Adipocyte (in vitro differentiated cells): Measurements from ENCODE around the gene LYSMD4.

Experiments
- DNase-seq: peaks from one replicate; pipeline ENCODE4 v3.0.0-alpha.2; 2015; ENCODE audit warnings: low read depth
- H3K27me3 ChIP-seq: replicated peaks from 2 replicates; pipeline ENCODE4 v1.7.0; 2013; ENCODE audit warnings: mild to moderate bottlenecking, low read length, moderate library complexity; ENCODE audit not compliant: control insufficient read depth, insufficient read depth
- H3K36me3 ChIP-seq: 2 replicates; pipeline ENCODE4 v1.7.0; 2013; ENCODE audit warnings: low read length, mild to moderate bottlenecking, moderate library complexity; ENCODE audit not compliant: control insufficient read depth, insufficient read depth, severe bottlenecking
- H3K4me1 ChIP-seq: 2 replicates; pipeline ENCODE4 v1.7.0; 2013; ENCODE audit warnings: mild to moderate bottlenecking, low read length, moderate library complexity; ENCODE audit not compliant: control insufficient read depth, insufficient read depth
- H3K4me3 ChIP-seq: 2 replicates; pipeline ENCODE4 v1.7.0; 2013; ENCODE audit warnings: mild to moderate bottlenecking, low read length, moderate library complexity
- H3K9ac ChIP-seq: 2 replicates; pipeline ENCODE4 v1.7.0; 2013; ENCODE audit warnings: mild to moderate bottlenecking, low read length, moderate library complexity
- H3K9me3 ChIP-seq: 2 replicates; pipeline ENCODE4 v1.7.0; 2013; ENCODE audit warnings: mild to moderate bottlenecking, low read length, moderate library complexity; ENCODE audit not compliant: control insufficient read depth

The LYSMD4 gene

DNA sequence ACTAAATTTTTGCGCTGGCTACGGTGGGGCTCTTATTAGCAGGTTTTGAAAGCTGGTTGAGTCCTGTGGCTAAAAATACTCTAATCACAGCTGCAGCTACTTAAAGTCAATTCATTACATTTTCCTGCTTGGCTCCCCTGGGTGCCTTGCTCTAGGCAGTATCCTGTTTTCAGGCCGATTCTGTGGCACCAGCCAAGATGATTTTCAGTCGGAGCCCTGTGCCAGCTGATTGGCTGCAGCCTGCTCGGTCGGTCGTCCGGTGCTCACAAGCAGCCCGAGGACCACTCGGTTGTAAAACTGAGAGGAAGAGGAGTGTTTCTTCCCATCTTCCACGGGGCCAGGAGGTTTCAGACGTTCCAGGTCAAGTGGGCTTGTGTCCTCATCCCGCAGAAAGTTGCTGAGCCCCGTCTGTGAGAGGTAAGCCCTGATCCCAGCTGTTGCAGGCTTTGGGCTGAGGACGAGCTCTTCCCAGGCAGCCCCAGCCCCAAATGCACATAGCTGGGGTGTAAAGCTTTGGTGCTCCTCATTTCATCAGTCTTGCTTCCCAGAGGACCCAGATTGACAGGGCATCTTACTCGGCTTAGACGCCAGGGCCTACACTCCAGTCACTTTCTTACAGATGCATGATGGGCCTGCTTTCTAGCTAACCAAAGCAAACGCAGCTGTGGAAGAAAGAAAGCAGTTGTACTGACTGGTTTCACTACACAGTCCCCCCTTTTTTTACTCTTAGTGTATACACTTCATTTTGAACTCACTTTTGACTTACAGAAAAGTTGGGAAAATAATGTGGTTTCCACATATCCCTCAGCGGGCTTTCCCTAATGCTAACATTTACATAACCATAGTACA, 15.9 kb downstream of the LYSMD4 start:
- H3K36me3 ChIP-seq = peaks cover 28% of the 10 kb centered on the region

GRCh38 chr15:99716540-99717095, 16.6 kb downstream of the LYSMD4 start:
- H3K27me3 ChIP-seq = no peaks in the 10 kb centered on the region
- H3K9me3 ChIP-seq = no peaks in the 10 kb centered on the region
- H3K36me3 ChIP-seq = peaks cover 35% of the 10 kb centered on the region
- H3K4me3 ChIP-seq = peak overlapping the region; percentile 55
- no peak for DNase-seq
- peaks cover 15% of the 10 kb centered on the region for H3K4me1 ChIP-seq
- peak overlapping the region; percentile 62 for H3K9ac ChIP-seq

More for the DNA sequence above, 15.9 kb downstream of the LYSMD4 start:
- peak overlapping the region; percentile 55 for H3K4me3 ChIP-seq
- no peaks in the 10 kb centered on the region for H3K27me3 ChIP-seq
- DNase-seq = no peak
- peak overlapping the region; percentile 62 for H3K9ac ChIP-seq
- no peaks in the 10 kb centered on the region for H3K9me3 ChIP-seq
- H3K4me1 ChIP-seq = peaks cover 15% of the 10 kb centered on the region

- Histone ChIP-seq H3K27me3 (no peaks in the 10 kb centered on the region), H3K9ac (no peak overlapping the region), H3K4me3 (no peak overlapping the region), H3K36me3 (peaks cover 48% of the 10 kb centered on the region), H3K9me3 (no peaks in the 10 kb centered on the region), H3K4me1 (peaks cover 32% of the 10 kb centered on the region)
- DNase-seq = no peak
These were observed 20.8 kb downstream of the LYSMD4 start for GRCh38 chr15:99712415-99712814.

DNA sequence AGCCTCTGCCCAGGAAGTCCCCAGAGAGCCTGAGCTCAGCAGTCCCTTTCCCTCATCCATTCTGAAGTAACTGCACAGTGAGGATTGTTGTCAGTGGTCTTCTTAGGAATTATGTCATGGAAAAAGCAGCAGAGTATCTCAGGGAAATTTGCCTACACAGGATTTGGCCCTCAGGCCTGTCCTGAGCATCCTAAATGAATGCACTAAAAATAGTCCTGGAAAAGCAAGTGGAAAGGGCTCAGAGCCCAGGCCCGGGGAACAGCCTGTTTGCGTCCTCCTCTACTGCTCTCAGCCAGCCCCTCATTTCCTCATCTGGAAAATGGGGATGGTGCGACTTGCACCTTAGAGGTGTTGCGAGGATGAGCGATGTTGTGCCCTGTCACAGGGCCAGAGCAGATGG, 21.6 kb downstream of the LYSMD4 start:
- H3K36me3 ChIP-seq = peaks cover 48% of the 10 kb centered on the region
- no peak for DNase-seq
- no peak overlapping the region for H3K9ac ChIP-seq
- no peak overlapping the region for H3K4me3 ChIP-seq
- H3K4me1 ChIP-seq = peaks cover 32% of the 10 kb centered on the region
- H3K9me3 ChIP-seq = no peaks in the 10 kb centered on the region
- H3K27me3 ChIP-seq = no peaks in the 10 kb centered on the region

DNA sequence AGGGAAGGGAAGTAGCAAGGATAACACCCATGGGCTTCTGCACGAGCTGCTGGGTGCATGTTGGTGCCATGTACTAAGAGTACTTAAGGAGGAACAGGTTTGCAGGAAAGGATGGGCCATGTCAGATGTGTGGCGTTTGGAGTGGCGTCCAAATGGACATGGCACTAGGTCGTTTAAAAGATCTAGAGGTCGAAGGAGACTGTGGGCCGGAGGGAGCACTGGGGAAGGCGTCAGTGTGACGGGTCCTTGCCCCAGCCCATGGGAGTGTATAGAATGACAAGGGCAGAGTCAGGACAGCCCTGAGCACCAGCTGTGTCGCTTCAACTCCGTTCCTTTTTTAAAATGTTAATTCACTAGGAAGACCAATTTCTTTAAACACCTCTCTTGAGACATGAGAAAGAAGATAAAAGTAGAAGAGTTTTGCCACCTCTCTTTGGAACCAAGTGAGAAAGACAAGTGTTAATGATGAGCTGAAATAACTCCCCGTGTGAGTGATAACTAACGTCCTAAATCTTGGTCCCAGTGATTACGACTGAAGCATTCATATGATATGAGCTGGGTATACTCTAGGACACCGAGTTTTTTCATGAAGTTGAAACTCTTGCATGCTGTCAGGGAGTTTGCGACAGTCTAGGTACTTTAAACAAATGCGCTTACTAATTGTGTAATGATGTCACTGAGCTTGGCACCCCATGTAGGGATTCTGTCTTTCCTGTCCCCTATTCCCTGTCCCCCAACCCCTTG, 23.8 kb downstream of the LYSMD4 start:
- Histone ChIP-seq H3K4me1 (peaks cover 31% of the 10 kb centered on the region), H3K27me3 (no peaks in the 10 kb centered on the region), H3K36me3 (peaks cover 39% of the 10 kb centered on the region), H3K9ac (no peak overlapping the region), H3K9me3 (no peaks in the 10 kb centered on the region), H3K4me3 (peak overlapping the region; percentile 58)
- DNase-seq = no peak

GRCh38 chr15:99708563-99708962, 24.7 kb downstream of the LYSMD4 start:
- Histone ChIP-seq H3K9me3 (no peaks in the 10 kb centered on the region), H3K36me3 (peaks cover 31% of the 10 kb centered on the region), H3K4me3 (peak overlapping the region; percentile 58), H3K27me3 (no peaks in the 10 kb centered on the region), H3K4me1 (peaks cover 38% of the 10 kb centered on the region), H3K9ac (peak overlapping the region; percentile 44)
- DNase-seq = peak; percentile 89

DNA sequence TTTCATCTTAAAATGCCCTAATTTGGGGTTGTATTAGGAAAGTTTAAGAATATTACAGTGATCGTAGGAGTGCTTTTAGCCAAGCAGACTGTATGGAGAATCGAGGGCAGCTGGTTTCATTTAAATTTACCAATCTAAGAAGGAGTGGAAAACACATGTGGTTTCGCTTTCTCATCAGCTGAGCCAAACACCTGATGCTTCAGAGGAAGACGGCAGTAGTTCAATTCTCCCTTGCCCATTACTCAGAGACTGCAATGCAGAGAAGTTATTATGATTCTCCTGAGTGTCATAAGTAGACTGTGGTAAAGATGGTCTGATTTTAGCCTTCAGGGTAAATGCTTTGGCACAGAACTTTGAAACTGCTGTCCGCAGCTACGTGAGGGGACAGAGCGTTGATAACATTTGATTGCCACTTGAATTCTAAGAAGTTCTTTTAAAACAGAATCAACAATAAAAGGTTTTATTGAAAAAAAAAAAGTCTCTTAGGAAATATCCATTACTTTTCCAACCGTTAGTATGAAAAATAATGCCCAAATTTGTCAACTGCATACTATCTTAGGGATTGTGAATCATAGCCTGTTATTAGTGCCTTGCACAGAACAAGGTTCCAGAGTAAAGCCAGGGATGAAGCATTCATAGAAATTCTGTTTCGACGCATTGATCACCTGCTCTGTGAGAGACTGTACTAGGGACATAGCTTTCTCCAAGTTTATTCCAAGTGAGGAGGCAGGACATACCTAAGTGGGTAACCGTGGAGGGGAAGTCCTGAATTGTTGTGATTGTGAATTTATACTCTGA, 25.6 kb downstream of the LYSMD4 start:
- H3K9me3 ChIP-seq = no peaks in the 10 kb centered on the region
- H3K4me1 ChIP-seq = peaks cover 47% of the 10 kb centered on the region
- peak overlapping the region; percentile 58 for H3K4me3 ChIP-seq
- peak overlapping the region; percentile 44 for H3K9ac ChIP-seq
- DNase-seq = peak; percentile 72
- H3K27me3 ChIP-seq = no peaks in the 10 kb centered on the region
- peaks cover 23% of the 10 kb centered on the region for H3K36me3 ChIP-seq

GRCh38 chr15:99706557-99707303, 26.5 kb downstream of the LYSMD4 start:
- Histone ChIP-seq H3K9ac (peak overlapping the region; percentile 44), H3K27me3 (no peaks in the 10 kb centered on the region), H3K4me1 (peaks cover 48% of the 10 kb centered on the region), H3K4me3 (peak overlapping the region; percentile 58), H3K9me3 (no peaks in the 10 kb centered on the region), H3K36me3 (peaks cover 14% of the 10 kb centered on the region)
- DNase-seq = peak; percentile 9

GRCh38 chr15:99704444-99704838, 28.8 kb downstream of the LYSMD4 start:
- H3K4me1 ChIP-seq = peaks cover 48% of the 10 kb centered on the region
- H3K27me3 ChIP-seq = no peaks in the 10 kb centered on the region
- H3K36me3 ChIP-seq = no peaks in the 10 kb centered on the region
- peak; percentile 97 for DNase-seq
- H3K9me3 ChIP-seq = no peaks in the 10 kb centered on the region
- H3K4me3 ChIP-seq = no peak overlapping the region
- H3K9ac ChIP-seq = no peak overlapping the region

DNA sequence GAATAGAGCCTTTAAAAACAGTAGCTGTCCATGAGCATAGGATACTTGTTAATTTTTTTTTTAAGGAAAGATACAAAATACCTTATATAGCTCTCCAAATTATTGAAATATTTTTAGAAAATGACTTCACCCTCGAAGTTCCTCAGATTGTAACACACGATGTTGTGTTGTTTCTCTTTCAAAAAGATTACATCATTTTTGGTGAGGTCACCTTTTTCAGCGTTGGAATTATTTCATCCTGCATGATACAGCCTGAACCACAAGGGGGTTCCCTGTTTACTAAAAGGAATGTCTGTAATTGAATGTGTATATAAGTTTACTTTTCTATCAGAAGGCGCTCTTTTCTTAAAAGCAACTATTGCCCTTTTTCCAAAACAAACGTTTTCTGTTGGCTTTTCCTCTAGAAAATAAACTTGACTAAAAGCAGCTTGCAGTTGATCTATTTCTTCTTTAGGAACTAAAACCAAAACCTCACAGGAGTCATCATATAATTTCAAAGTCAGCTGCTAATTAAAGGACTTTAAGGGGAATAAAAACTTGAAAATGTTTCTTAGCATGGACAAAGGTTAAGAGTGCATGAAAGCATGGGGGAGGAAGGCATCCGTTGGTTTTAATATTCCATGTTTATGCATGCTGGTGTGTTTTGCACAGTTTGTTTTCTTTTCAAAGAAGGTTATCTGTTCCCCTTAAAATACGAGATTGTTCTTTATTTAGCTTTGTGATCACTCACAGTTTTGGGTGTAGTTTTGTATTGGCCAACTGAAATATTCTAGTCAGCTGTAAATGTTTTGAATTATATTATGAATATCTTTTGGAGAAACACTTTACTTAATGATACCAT, 29.4 kb downstream of the LYSMD4 start:
- H3K27me3 ChIP-seq = no peaks in the 10 kb centered on the region
- H3K4me3 ChIP-seq = peak overlapping the region; percentile 45
- DNase-seq = peak; percentile 96
- no peaks in the 10 kb centered on the region for H3K9me3 ChIP-seq
- peaks cover 41% of the 10 kb centered on the region for H3K4me1 ChIP-seq
- H3K9ac ChIP-seq = peak overlapping the region; percentile 52
- no peaks in the 10 kb centered on the region for H3K36me3 ChIP-seq
